Suppressor macrophage (primary cell): Measurements from ENCODE around the gene LMCD1.

Source experiments
- DNase-seq, 4 experiments: peaks; one replicate each; pipeline ENCODE4 v3.0.0-alpha.2; 2020 to 2022
- total RNA-seq, 17 experiments: gene quantifications; one replicate each; lab custom pipeline; 2026; ENCODE audit warnings: mixed read lengths in 6 of 17, inconsistent platforms in 3 of 17; lab: John Stamatoyannopoulos, UW

LMCD1 gene
- total RNA-seq = 0 to 3.4 (median 0) reads per million in 17 experiments

- peak; percentile 80 to 91 (median 84) for DNase-seq
Measured at GRCh38 chr3:8501371-8502131, at the start of gene LMCD1. TSS of gene LMCD1 (plus strand) at chr3:8501823. CDS start at chr3:8501939, 116 bp downstream.

GRCh38 chr3:8452112-8452511 is 49.5 kb upstream of the LMCD1 start:
- DNase-seq = no peak

GRCh38 chr3:8453153-8453552 is 48.5 kb upstream of the LMCD1 start:
- no peak for DNase-seq

- no peak for DNase-seq
Measured at GRCh38 chr3:8455526-8456411, 45.9 kb upstream of the LMCD1 start.

- DNase-seq = no peak
Measured at GRCh38 chr3:8456412-8456811, 45.2 kb upstream of the LMCD1 start.

GRCh38 chr3:8457039-8457438 is 44.6 kb upstream of the LMCD1 start:
- no peak for DNase-seq

- DNase-seq = no peak
Measured at GRCh38 chr3:8458238-8458661, 43.4 kb upstream of the LMCD1 start.

GRCh38 chr3:8458711-8459110 is 42.9 kb upstream of the LMCD1 start:
- DNase-seq = no peak

GRCh38 chr3:8460050-8460708 is 41.4 kb upstream of the LMCD1 start:
- no peak for DNase-seq

- no peak for DNase-seq
Measured at GRCh38 chr3:8460815-8461456, 40.7 kb upstream of the LMCD1 start.

- DNase-seq = no peak
Measured at GRCh38 chr3:8464668-8465067, 37.0 kb upstream of the LMCD1 start.

- no peak for DNase-seq
Measured at GRCh38 chr3:8466526-8466925, 35.1 kb upstream of the LMCD1 start.

GRCh38 chr3:8470801-8471200 is 30.8 kb upstream of the LMCD1 start:
- DNase-seq = no peak

GRCh38 chr3:8472549-8472948 is 29.1 kb upstream of the LMCD1 start:
- no peak for DNase-seq

- DNase-seq = no peak
Measured at GRCh38 chr3:8473029-8473428, 28.6 kb upstream of the LMCD1 start.

GRCh38 chr3:8473990-8474389 is 27.6 kb upstream of the LMCD1 start:
- DNase-seq = no peak

GRCh38 chr3:8474991-8475390 is 26.6 kb upstream of the LMCD1 start:
- DNase-seq = no peak

- no peak for DNase-seq
Measured at GRCh38 chr3:8480699-8481098, 20.9 kb upstream of the LMCD1 start.

- DNase-seq = peak in 1 of 4 experiments; percentile 12
Measured at GRCh38 chr3:8481380-8481779, 20.2 kb upstream of the LMCD1 start.

GRCh38 chr3:8482263-8482662 is 19.4 kb upstream of the LMCD1 start:
- no peak for DNase-seq

- no peak for DNase-seq
Measured at GRCh38 chr3:8482960-8483665, 18.5 kb upstream of the LMCD1 start.
